LoVo (cell line): ENCODE measurements around the gene GATAD2A.

ENCODE experiments used
- DNase-seq: peaks from one replicate; pipeline ENCODE4 v3.0.0-alpha.2; 2016; ENCODE audit warnings: low spot score

Gene GATAD2A

DNA sequence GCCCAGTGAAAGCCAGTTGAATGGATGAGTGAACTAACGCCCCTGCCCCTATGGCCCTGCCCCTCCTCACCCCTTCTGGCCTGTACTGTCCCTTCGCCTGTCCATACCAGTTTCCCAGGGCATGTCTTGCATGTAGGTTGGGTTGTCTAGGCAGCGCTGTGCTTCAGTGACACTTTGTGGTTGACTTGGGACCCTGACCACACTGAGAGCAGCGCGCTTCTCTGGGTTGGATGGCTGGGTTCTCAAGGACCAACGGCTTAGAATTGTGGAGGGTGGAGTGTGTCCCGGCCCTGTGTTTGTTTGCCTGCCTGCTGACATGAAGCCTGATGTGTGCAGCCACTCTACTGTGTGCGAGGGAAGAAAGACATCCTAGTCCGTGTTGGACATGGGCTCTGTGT, 15.8 kb downstream of the GATAD2A start:
- DNase-seq, result no peak

DNA sequence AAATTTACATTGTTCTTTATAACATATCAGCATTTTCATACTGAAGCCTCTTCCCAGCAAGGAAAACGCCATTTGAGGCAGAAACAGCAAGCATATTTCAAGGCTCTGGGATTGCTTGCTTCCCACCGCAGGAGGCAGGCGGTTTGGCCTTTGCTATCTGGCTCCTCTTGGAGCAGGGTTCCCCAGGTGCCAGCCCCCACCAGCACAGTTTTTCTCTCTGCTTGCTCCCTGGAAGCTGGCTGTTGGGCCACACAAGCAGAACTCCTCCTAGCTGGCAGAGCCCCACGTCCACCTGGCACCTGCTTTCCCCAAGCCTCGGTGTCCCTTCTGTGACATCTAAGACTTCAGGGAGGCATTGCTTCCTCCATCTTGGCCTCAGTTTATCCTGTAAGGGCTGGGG, 16.7 kb downstream of the GATAD2A start:
- no peak for DNase-seq

DNA sequence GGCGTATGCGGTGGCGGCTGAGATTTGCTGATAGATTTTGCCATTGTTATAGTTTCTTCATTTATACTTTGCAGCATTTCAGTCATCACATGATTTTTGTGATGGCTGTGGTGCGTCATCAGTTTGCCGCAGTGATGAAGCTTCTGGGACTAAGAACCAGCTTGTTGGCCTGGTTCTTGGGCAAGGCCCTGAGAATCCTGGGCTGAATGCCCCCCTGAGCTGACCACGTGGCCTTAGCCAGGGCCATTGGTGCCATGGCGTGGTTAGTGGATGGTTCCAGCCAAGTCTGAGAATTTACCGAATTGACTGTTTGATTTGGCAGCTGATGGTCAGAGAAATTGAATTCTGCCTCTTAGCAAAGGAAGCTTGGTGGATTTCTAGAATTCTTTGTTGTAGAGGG, 17.8 kb downstream of the GATAD2A start:
- DNase-seq, result no peak

DNA sequence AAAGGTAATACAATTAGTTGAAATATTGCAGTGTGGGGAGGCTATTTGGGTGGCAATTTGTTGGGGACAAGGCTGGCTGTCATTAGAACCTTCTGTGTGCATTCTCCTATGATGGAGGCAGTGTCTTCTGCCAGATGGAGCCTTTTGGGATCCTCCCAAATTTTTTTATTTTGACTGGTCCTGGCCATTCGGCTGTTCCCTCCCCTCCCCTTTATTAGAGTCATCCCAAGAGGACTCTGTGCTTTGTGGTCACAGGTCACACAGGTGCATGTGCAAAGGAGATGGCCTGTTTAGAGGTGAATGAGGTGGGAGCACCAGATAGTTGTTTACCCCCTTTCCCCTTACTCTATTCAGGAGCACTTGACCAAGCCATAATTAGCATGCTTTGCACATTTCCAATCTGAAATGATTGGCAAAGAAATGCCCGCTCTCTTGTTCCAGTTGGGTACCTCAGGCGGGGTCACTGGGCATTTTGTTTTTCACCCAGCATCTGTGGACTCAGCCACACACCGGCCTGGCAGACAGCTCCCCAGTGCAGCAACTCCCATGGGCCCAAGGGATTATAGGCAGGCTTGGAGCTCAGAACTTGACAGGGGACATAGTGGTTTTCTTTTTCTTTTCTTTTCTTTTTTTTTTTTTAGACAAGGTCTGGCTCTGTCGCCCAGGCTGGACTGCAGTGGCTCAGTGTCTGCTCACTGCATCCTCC, 19.8 kb downstream of the GATAD2A start:
- DNase-seq, result no peak

DNA sequence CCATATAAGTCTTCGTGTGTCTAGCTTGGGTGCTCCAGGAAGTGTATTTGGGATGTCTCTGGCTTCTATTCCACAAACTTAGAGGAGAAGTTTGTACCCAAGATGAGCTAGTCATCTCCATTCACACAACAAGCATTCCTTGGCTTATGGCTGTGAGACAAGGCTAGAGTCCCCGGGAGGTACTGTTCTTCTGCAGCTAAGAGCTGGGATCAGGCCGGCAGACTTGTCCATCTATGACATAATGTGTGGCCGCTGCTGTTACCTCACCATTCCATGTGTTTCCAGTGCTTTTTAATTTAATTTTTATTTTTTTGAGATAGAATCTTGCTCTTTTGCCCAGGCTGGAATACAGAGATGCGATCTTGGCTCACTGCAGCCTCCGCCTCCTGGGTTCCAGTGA, 20.7 kb downstream of the GATAD2A start:
- DNase-seq, result no peak

DNA sequence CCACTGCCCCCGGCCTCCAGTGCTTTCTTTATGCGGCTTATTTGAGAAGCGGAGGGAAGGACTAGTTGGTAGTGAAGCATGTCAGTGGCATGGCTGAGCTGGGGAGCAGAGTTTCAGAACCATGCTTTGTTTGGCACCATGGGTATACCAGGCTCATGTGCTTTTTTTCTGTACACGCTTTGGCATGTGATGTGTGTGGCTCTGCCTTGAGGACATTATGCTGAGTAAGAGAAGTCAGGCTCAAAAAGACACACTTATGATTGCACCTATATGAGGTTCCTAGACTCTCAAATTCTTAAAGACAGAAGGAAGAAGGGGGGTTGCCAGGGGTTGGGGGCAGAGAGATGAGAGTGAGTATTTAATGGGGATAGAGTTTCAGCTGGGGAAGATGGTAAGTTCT, 21.3 kb downstream of the GATAD2A start:
- no peak for DNase-seq

DNA sequence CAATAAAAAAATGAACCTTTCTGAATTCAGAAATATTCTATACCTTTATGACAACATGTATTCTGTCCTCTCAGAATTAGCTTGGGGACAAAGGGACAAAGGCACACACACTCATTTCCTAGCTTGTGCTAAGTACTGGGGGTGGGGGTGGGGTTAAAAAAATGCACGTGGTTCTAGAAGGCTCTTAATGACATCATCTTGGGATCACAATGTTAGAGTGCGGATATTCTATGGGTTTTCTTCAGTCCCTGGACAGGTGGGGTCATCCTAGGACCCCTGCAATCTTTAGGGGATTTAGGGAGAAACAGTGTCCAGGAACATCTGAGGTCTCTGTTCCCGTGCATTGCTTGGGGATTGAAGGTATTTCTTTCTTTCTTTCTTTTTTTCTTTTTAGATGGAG, 21.8 kb downstream of the GATAD2A start:
- DNase-seq, result no peak

DNA sequence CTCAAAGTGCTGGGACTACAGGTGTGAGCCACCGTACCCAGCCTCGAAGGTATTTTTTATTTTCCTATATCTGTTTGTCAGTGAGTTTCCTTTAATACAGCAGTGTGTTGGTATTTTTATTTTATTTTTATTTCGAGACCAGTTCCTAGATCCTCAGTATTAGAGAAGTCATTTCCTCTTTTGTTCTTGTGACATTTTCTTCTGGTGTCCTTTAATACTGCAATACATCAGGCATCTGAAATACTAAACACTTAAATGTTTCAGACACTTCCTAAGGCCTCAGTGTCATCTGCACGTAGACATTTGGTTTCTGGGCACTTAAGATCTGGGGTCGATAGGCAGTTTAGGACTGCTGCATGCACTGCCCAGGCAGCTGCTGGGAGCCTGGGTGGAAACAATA, 22.5 kb downstream of the GATAD2A start:
- no peak for DNase-seq

DNA sequence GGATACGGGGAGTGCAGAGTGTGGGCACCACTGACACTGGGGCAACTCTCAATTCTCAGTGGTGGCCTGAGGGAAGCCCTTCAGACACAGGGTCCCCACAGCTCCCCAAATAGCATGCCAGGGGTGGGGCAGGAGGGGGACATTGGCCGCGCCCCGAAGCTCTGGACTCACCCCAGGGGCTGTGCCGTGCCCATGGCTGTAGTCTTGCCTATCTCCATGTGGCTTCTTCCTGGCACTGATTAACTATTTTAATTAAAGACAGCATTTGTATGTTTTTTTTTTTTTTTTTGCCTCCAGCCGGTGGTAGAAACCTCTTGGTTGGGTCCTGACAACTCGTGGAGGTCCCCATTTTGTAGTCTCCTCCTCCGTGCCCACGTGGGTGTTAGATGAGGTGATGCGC, 23.3 kb downstream of the GATAD2A start:
- no peak for DNase-seq

DNA sequence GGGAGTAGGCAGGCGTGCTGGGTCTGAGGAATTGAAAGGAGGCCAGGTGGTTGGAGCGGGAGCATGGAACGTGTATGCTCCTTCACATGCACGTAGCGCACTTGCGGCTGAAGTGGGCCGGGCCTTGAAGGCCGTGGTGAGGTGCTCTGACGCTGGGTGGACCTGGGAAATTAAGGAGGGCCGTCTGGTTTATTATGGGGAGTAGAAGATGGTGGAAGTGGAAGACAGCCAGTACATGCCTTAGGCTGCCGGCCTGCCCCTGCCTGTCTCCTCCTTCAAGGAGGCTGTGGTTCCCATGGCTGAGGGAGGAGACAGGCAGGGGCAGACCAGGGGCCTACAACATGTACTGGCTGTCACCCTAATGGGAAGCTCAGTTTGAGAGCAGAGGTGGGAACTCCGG, 23.9 kb downstream of the GATAD2A start:
- DNase-seq, result no peak

DNA sequence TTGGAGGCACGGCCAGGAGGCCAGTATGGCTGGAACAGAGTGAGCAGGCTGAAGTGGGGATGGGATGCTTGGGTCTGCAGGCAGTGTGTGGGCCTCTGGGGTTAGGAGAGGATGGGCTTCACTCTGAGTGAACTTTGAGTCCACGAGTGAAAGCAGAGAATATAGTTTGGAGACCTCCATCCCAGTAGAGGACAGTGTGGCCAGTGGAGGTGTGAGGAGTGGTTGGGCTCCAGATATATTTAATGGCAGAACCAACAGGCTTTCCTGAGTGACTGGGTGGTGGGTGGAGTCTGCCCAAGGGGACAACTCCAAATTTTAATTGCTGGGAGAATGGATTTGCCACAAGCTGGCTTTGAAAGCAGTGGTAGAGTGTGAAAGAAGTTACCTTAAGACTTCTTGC, 27.3 kb downstream of the GATAD2A start:
- no peak for DNase-seq

DNA sequence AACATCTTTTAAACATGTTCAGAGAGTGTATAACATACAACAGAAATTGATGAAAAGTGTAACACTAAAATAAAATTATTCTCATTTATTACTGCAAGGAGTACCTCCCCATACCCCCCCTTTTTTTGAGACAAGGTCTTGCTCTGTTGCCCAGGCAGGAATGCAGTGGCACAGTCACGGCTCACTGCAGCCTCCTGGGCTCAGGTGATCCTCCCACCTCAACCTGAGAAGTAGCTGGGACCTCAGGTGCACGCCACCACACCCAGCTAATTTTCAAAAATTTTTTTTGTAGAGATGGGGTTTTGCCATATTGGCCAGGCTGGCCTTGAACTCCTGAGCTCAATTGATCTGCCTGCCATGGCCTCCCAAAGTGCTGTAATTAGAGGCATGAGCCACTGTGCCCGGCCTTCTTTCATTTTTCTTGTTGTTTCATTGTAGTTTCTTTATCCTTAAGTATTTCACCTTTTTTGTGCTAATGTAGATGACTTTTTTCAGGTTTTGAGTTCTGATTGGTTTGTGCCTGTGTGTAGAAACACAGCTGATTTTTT, 28.3 kb downstream of the GATAD2A start:
- DNase-seq, result no peak

DNA sequence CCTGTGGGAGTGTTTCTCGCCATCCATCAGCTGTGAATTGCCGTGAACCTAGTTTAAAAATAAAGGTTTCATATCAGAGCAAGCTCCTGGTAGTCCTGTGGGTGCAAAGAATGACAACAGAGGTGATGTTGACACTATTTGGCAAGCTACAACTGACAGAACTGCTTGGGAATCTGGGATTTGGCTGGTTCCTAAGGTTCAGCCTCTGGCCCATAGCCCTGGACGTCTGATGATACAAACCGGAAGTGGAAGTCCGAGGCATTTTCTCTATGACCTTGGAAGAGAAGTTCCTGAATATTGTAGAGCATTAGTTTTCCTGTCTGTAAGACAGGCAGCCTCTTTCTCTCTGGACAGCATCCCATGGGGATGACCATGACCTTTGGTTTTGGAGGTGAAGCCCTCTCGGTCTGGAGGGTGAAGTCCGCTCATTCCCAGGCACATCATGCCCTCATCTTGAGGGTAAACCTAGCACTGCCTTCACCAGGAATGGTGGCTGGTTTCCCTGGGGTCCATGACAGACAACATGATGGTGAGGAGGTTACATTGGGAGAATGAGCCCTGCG, 29.1 kb downstream of the GATAD2A start:
- no peak for DNase-seq

DNA sequence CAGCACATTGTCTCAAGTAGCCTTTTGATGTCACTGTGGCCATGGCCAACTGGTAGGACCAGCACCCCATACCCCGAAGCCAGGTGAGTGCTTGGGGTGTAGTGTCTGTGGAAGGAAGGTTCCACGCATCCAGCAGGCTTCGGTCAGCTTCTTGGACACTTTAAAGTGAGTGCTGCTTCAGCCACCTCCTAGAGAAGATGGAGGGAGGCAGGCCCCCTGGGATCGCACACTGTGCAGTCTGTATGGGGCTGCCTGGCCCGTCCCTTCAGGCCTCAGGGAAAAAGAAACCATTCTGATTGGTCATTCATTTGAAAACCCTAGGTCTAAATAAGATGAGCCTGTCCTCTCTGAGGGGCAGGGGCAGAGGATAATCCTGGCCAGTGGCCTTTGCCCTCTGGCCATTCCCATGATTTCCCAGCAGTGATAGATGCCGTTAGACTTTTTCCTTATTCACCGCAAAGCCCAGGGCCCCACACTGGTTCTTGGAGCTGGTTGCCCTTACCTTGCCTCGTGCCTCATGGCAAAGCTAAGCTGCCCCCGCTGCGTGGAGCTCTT, 30.7 kb downstream of the GATAD2A start:
- no peak for DNase-seq

DNA sequence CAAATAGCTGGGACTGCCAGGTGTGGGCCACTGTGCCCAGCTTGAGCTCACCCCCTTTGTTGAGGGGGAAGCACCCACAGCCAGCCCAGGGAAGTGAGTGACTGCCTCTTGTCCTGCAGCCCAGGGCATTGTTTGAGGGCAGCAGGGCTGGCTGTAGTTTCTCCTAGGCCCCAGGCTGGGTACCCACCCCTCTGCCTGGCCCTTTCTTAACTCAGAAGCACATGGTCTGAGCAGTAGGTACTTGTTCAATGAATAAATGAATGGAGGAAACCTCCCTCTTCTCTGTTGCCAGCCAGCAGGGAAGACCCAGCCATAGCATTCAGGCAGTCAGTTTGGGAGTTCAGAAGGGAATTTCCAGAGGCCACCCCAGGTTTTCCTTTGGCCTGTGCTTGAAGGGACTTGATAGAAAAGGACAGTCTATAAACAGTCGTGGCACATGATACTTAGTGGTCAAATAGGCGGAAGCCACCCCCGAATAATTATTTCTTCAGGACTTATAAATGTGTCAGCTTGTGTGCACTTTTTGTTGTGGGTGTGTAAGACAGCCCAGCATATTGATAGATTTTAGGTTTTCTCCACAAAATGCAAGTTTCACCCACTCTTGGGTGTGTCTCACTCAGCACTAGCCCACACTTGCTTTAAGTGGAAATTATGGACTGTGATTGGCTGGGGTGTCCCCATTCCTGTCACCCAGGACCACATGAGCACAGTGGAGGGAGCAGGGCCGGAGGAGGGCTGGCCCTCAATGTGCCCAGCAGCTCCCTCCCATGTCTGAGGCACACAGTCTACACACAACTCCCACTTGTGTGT, 33.1 kb downstream of the GATAD2A start:
- DNase-seq, result no peak

DNA sequence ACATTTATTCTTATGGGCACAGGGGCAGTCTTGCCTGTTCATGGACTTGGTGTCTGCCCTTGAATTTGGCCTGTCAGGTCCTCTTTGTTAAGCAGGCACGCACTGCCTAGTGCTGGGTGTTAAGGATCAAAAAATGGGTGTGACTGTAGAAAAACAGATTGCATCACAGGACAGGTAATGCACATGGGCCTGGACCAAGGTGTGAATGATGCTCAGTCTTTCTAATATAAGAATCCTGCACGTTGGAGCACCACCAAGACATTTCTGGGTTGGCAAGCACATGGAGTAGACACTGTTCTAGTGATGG, 33.7 kb downstream of the GATAD2A start:
- no peak for DNase-seq

DNA sequence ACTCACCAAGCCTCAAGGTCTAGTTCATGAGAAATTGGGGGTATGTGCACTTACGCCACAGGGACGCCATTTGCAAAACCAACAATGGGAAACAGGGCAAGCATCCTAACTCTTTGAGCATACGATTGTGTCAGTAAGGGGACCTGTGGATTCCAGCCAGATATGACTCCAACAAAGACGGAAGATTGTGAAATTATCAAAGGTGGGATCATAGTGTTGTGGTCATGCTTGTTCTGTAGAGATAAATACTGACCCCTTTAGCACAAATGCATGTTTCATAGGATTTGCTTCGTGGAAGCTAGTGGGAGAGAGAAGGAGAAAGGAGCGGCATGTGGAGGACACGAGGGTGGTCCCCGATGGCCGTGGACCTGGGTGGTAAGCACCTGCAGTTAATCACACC, 37.8 kb downstream of the GATAD2A start:
- no peak for DNase-seq

DNA sequence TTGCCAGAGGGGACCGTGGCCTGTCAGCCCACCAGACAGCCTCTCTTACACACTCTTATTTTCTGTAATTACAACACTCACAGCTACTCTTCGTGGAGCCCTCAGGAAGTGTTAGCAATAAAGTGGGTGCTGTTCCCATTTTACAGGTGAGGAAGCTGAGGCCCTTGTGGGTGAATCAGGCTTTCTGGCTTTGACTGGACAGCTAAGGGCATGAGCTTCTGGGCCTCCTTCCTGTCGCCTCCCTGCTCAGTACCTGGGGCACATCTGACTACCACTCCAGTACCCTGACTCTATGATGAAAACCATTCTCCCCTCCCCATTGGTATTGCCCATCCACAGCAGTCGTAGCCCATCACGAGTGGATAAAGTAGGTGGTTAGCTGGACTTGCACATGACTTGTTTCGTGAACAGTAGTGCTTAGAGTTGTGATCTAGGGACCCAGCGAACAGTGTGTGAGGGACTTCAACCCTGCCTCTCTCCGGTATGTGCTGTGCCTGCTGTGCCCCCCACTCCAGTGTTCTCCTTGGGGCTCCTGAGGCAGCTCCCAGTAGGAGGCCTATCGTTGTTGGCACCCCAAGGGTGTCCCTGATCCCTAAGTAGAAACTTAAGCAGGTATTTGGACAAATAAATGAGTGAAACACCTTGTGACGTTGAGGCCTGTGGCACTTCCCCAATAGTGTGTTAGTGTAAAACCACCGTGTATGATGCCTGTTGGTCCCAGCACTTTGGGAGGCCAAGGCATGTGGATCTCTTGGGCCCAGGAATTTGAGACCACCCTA, 38.6 kb downstream of the GATAD2A start:
- no peak for DNase-seq

DNA sequence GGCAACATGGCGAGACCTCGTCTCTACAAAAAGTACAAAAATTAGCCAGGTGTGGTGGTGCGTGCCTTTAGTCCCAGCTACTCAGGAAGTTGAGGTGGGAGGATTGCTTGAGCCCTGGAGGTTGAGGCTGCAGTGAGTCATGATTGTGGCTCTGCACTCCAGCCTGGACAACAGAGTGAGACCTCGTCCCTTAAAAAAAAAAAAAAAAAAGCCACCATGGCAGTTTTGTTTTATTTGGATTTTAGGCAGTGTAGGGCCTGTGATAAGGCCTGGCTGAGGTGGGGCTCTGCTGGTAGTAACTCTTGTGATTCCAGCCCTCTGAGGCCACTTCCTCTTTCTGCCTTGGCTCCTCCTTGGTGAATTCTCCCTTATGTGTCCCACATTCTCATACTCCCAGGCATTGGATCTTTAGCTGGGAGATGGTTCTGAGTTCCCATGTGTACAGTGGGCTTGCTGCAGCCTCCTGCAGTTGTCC, 39.2 kb downstream of the GATAD2A start:
- DNase-seq, result no peak

DNA sequence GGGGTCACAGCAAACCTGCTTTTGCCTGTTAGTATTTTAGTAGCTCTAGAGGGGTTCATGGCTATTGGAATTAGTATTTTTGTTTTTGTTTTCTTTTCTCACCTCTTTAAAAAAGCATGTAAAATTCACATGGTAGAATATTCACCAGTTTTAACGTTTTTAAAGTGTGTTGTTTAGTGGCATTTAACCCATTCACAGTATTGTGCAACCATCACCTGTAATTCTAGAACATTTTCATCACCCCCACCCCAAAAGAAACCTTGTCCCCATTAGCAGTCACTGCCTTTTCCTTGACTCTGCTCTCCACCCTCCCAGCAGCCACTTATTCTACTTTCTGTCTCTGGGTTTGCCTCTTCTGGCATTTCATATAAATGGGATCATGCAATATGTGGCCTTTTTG, 39.8 kb downstream of the GATAD2A start:
- DNase-seq, result no peak

DNA sequence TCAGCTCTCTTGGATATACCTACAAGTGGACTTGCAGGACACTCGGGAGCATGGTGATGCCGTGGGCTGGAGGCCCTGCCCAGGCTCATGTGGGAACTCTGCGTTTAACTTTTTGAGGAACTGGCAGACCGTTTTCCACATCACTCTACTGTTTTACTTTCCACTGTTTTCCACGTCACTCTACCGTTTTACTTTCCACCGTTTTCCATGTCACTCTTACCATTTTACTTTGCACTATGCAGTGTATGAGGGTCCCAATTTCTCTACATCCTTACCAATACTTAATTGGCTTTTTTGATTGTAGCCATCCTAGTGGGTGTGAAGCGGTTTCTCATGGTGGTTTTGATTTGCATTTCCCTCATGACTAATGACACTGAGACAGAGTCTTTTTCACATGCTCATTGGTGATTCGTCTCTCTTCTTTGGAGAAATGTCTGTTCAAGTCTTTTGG, 40.5 kb downstream of the GATAD2A start:
- DNase-seq, result no peak
